SU-DHL-6 (cell line): ENCODE measurements around the gene SYT2.
"Not testable (repeated sequence)": the region's sequence is repeated elsewhere in the genome, so short reads cannot be mapped to it uniquely, and the experiment has no call there.

Experiments
- CTCF ChIP-seq: fragments of 200-600 bp; sonication (generic); IDR thresholded peaks from one replicate; pipeline ENCODE4 v1.5.1; 2017; ENCODE audit warnings: antibody characterized with exemption, mild to moderate bottlenecking, low read length, moderate library complexity; ENCODE audit not compliant: insufficient read depth, poor library complexity, severe bottlenecking
- EZH2phosphoT487 ChIP-seq: fragments of 200-600 bp; sonication (generic), shearing (Covaris generic); conservative IDR thresholded peaks from 2 replicates; pipeline ENCODE4 v1.6.1; 2018; ENCODE audit warnings: mild to moderate bottlenecking, antibody characterized with exemption, low read length, moderate library complexity, mixed read lengths

GRCh38 chr1:202620036-202620435 lies 90.2 kb downstream of the SYT2 start:
- not testable (repeated sequence) for TF ChIP-seq CTCF, EZH2phosphoT487
